ENCODE results near the gene SELPLG.
"Not testable (repeated sequence)": the region's sequence is repeated elsewhere in the genome, so short reads cannot be mapped to it uniquely, and the experiment has no call there.

SELPLG gene

DNA sequence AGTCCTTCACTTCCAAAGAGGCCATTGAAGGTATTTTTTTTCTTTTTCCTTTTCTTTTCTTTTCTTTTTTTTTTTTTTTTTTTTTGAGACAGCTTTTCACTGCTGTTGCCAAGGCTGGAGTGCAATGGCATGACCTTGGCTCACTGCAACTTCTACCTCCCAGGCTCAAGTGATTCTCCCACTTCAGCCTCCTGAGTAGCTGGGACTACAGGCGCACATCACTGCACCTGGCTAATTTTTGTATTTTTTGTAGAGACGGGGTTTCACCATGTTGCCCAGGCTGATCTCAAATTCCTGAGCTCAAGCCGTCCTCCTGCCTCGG lies 14.8 kb downstream of the SELPLG start:
- DNase-seq (ENCODE audit: low read depth in 2 of 2): not testable (repeated sequence)

DNA sequence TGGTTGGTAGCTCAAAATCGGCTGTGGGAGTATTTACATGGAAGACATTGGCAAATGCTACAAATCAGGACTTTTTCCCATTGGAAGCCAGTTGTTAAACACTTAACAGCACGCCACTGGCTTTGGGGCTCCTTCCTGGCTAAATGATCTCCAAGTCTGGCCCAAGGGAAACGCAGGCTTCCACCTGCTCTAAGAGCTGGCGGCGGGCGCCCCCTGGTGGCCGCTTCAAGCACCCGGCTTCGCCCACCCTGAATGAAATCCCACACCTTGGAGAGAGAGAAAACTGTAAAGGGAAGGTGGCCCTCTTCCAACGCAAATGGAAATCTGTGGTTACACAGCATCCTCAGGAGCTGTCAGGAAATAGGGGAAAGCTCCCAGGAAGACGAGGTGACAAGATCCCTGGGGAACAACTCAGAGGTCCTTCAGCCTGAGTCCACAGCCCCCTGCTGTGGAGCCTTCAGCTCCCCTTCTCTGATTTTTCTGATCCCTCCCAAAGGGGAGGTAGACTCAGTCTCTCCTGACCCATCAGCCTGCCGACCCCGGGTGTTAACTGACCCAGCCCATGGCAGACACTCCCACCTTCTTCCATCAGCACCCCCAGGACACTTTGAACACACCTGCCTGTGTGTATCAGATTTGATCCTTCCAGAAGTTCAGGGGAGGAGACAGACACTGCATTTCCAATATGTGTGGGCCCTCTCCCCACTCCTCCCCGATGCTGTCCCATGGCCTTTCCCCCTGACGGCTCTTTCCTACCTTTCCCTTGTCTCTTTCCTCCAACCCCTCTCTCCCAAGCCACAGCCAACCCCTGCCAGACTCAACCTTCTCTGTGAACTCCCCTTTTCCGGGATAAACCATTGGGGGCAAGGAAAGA lies 15.4 kb downstream of the SELPLG start:
- peak in 1 of 2 experiments; percentile 77 for DNase-seq (ENCODE audit: low read depth in 2 of 2)

DNA sequence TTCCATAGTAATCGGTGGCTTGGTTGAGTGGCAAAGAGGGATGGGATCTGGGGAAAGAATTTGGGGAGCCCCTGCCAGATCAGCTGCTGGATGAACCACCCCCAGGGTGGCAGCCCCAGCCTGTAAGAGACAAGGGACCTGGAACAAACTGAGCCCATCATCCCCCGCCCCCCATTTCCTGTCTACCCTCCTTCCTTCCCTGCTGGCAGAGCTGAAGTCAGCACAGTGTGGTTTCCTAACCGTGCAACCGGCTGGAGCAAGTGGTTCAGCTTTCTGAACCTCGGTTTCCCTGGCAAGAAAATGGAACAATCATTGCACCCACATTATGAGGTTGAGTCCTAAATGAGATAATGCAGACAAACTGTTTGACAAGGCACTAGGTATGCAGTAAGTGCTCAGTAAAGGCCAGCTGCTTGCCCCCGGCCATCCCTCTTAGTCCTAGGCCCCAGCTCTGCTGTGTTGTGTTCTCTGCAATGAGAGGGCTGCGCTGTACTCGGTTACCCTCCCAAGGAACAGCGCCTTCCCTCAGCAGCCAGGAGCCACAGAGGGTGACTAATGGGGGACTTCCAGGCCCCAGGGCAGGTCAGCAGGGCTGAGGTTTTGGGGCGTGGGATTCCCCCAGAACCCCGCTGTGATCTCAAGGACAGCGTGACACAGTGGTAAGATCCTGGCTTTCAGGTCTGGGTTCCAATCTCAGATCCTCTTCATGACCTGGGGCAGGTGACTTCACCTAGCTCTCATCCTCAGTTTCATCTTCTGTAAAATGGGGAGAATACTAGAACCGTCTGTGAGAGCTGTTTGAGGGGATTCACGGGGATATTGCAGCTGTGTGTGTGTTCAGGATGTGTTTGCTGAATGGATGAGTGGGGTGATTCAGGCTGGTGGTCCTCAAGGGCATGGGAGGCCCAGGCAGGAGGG lies 16.5 kb downstream of the SELPLG start:
- peak; percentile 68 to 76 for DNase-seq (ENCODE audit: low read depth in 2 of 2)

DNA sequence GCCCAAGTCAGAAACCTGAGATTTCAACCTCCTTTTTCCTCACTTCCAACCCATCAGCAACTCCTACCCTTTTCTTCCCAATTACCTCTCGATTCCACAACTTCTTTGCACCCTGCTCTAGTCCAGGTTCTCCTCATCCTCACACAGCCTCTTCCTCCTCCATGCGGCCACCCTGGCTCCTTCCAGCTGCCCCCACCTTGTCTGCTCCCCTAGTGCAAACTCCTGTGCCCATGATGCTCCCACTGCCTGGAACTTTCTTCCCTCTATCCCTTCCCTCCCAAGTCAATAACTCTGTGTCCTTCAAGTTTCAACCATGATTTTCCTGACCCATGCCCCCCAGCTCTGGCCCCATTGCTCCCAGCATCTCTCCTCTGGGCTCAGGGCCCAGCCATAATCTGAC lies 17.3 kb downstream of the SELPLG start:
- DNase-seq (ENCODE audit: low read depth in 2 of 2): no peak

DNA sequence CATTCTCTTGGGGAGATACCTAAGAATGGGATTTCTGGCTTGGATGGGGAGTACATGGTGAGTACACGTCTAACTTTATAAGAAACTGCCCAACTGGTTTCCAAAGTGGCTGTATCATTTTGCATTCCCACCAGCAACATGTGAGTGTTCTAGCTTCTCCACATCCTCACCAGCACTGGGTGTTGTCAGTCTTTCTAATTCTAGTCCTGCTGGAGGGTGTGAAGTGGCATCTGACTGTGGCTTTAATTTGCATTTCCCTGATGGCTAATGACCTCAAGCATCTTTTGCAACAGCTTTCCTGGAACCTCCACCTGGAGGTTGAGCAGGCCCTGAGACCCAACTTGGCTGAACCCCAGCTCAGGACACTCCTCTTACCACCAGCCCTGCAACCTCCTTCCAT lies 17.8 kb downstream of the SELPLG start:
- DNase-seq (ENCODE audit: low read depth in 2 of 2): no peak

DNA sequence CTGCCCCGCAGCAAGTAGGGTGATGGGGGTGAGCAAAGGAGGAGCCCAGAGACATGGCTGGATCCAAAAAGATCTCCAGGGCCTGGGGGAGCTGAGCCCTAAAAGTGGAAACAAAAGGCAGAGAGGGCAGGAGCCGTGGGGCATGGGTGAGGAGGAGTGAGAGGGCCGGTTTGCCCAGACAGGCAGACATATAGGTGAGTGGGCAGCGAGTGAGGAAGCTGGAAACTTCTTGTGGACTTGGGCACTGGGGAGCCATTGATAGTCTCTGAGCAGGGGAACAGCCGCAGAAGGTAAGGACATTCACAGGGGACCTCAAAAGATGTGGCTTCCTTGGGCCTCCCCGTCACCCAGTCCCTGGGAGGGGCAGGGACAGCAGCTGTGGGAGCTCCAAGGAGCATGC lies 19.1 kb downstream of the SELPLG start:
- no peak for DNase-seq (ENCODE audit: low read depth in 2 of 2)

DNA sequence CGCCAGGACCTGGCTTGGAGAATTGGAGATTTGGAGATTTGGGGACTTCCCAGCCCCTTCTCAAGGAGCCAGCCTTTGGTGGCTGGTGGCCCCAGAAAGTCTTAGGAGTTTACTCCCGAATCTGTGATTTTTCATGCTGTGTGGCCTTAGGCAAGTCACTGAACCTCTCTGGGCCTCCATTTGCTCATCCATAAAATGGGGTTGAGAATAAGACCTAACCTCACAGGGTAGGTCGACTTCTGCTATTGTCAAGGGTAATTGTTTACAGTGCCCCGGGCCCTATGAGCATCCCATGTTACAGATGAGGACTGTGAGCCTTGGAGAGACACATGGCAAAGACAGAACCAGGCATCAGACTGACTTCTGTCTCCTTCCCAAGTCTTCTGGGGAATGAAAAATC lies 19.7 kb downstream of the SELPLG start:
- DNase-seq (ENCODE audit: low read depth in 2 of 2): no peak

DNA sequence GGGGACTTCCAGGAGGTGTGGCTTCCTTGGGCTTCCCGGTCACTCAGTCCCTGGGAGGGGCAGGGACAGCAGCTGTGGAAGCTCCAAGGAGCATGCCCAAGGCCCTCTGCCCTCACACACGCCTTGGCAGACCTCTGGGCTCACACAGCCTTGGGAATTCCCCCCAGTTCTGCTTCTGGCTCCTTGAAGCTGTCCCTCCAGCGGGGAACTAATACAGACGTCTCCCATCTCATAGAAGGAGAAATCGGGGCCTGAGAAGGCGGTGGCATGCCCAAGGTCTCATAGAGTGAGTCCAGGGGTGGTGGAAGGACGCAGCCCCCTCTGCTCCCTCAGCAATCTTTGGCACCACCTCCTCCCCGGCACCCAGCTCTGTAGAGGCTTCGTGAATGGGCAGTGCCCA lies 20.1 kb downstream of the SELPLG start:
- no peak for DNase-seq (ENCODE audit: low read depth in 2 of 2)

DNA sequence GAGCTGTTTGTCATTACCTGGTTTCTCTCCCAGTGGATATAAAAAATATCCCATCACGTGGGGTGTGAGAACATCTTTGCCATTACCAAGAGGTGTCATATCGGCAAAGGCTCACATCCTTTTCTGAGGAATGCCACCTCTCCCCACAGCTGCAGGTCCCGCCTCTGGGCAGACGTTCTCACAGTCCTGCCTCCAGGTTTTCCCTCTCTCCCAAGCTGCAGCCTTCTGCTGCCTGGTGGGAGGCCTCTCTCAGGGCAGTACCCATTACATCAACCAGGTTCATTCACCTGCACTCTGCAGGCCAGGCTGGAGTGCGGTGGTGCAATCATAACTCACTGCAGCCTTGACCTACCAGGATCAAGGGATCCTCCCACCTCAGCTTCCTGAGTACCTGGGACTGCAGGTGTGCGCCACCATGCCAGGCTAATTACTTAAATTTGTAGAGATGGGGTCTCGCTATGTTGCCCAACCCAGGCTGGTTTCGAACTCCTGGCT lies 20.9 kb downstream of the SELPLG start:
- no peak for DNase-seq (ENCODE audit: low read depth in 2 of 2)

DNA sequence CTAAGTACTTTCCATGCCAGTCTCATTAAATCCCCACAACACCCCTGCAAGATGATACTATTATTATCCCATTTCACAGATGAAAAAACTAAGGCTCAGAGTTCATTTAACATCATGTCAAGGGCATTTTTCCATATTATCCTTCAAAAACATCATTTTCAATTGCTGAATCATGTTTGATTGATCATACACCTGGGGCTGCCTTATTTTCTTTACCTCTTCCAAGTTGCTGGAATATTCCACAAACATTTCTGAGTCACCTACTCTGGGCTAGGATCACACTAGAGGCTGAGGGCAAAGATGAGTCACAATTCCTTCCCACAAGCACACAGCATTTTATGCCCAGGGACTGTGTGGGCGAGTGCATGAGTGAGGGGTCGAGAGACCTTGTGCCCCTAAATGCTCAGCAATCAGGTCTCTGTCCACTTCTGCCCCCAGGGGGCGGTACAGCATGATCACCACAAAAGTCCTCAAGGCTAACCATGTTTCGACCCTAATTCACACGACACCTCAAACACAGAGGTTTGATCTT lies 21.7 kb downstream of the SELPLG start:
- DNase-seq (ENCODE audit: low read depth in 2 of 2): peak in 1 of 2 experiments; percentile 50

DNA sequence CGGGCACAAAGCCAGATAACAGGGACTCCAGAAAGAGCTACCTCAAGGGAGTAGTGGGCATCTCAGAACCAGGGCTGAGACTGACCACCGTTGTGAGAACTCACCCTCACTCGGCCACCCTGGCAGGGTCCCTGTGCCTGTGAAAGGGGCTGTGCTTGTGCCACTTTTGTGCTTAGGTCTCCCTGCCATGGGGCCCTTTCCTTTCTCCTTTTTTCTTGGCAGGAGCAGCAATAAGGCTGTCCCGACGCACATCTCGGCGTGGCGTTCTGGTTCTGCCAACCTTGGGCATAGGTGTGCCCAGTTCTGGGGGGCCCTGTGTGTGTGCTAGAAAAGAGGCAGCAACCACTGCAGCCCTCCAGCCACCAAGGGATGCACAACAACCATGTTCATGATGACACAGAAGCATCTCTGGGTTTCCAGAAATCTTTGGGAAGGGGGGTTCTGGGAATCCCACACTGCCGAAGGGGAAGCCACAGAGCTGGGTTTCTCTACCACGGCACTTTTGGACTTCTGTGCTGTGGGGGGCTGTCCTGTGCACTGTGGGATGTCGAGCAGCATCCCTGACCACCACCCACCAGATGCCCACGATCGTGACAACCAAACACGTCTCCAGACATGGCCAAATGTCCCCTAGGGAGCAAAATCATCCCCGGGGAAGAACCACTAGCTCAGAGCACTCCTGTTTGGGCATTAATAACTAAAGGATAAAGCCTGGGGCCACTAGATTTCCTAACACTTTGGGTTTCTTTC lies 22.7 kb downstream of the SELPLG start:
- no peak for DNase-seq (ENCODE audit: low read depth in 2 of 2)

DNA sequence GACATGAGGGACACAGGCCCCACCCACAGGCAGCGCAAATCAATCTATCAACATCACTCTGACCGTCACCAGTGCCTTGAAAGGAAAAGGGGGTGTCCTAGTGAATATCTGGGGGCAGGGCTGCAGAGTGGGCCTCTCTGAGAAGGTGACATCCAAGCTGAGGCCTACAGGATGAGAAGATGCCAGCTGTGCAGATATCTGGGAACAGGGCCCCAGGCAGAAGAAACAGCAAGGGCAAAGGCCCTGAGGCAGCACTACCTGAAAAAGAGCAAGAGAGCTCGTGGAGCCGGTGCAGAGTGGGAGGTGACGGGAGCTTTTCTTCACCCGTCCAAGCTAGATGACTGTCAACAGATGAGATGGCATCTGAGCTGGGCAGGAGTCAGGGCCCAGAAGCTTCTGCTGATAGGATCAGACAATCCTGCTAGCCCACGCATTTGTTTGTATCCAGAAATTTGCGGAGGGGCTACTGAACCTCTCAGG lies 23.3 kb downstream of the SELPLG start:
- DNase-seq (ENCODE audit: low read depth in 2 of 2): no peak

DNA sequence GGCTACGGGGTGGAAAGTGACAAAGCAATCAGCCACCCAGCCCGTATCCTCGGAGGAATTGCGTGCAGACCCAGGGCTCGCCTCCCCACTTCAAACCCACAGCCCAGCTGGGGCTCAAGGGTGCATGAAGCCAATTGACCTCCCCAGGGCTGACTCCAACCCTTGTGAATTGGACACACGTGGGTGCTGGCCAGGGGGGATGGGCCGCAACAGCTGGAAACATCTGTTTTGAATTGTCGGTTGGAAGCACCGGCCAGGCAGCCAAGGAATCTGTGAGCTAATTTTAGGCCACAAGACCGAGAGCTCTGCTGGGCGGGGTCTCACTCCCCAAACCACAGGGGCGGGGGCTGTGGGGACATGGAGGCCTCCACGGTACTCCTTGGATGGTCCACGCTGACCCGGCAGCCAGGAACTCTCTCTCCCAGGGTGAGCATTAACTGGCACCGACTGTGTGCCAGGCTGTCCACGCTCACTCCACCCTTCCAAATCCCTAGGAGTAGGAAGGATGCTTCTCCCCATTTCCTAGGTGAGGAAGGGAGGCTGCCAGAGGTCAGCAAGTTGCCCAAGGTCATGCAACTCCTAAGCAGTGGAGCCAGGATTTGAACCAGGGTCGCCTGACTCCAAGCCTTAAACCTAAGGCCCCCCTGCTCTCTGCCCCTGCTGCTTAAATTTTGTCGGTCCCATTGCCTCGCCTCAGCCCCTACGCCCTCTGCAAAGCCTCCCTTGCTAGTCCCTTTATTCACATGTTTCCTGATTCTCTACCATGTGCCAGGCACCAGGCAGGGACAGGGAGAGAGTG lies 24.0 kb downstream of the SELPLG start:
- no peak for DNase-seq (ENCODE audit: low read depth in 2 of 2)

DNA sequence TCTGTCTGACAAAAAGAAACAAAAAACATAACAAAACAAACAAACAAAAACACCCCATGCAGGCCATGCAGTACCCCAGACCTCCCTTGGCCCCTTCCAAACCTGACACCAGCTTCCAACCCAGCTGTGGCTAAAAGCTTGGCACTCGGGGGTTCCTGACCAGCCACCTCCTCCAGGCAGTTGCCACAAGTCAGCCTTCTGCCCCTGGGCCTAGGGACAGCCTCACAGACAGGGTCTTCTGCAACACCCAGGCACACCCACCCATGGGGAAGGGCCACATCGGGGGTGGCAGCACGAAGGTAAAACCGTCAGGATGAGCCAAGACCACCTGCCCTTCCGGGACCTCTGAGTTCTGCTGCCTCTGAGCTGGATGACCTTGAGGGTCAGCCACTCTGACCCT lies 25.1 kb downstream of the SELPLG start:
- DNase-seq (ENCODE audit: low read depth in 2 of 2): no peak

DNA sequence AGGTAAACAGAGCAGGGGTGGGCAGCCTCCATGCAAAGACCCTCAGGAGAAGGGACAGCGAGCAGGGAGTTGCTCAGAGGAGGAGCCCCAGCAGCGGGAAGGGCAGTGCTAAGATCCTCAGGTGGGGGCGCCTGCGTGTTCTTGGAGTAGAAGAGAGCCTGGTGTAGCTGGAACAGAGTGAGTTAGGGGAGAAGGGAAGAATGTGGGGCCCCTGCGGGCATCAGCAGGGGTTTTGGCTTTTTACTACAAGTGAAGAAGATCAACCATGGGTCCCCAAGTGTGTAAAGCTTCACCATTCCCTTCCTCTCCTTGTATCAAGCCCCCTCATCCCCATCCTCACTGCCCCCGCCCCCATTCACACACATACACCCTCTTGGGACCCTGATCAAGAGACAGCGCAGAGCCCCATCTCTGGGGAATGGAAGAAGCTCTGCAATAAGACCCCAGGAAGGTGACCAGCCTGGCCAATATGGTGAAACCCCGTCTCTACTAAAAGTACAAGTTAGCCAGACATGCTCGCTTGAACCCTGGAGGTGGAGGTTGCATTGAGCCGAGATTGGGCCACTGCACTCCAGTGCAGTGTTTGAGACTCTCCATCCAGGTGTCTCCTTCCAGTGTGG lies 25.6 kb downstream of the SELPLG start:
- no peak for DNase-seq (ENCODE audit: low read depth in 2 of 2)

DNA sequence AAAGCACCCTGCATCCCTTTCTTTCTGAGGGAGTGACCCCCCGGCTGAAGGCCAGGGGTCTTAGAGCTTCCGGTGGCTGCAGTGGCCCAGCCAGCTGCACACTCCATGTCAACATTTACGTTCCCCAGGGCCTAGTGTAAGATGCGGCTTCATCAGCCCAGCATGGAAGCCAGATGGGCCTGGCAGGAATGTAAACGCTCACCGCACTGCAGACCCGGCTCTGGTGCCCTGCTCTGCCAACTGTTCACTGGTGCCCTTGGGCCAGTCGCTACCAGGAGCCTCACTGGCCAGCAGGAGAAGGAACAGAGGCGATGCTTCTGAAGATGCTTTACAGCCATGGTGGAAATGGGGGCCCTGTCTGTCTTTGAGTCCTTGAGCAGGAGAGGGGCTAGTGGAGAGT lies 27.2 kb downstream of the SELPLG start:
- DNase-seq (ENCODE audit: low read depth in 2 of 2): no peak

DNA sequence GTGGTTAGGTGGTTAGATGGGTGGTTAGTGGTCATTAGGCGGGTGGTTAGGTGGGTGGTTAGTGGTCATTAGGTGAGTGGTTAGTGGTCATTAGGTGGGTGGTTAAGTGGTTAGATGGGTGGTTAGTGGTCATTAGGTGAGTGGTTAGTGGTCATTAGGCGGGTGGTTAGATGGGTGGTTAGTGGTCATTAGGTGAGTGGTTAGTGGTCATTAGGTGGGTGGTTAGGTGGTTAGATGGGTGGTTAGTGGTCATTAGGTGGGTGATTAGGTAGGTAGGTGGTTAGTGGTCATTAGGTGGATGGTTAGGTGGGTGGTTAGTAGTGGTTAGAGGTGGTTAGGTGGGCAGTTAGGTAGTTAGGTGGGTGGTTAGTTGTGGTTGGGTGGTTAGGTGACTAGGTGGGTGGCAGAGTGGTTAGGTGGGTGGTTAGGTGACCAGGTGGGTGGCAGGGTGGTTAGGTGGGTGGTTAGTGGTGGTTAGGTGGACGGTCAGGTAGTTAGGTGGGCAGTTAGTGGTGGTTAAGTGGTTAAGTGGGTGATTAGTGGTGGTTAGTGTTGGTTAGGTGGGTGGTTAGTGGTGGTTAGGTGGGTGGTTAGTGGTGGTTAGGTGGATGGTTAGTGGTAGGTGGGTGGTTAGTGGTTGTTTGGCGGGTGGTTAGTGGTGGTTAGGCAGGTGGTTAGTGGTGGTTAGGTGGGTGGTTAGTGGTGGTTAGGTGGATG lies 27.8 kb downstream of the SELPLG start:
- no peak for DNase-seq (ENCODE audit: low read depth in 2 of 2)

DNA sequence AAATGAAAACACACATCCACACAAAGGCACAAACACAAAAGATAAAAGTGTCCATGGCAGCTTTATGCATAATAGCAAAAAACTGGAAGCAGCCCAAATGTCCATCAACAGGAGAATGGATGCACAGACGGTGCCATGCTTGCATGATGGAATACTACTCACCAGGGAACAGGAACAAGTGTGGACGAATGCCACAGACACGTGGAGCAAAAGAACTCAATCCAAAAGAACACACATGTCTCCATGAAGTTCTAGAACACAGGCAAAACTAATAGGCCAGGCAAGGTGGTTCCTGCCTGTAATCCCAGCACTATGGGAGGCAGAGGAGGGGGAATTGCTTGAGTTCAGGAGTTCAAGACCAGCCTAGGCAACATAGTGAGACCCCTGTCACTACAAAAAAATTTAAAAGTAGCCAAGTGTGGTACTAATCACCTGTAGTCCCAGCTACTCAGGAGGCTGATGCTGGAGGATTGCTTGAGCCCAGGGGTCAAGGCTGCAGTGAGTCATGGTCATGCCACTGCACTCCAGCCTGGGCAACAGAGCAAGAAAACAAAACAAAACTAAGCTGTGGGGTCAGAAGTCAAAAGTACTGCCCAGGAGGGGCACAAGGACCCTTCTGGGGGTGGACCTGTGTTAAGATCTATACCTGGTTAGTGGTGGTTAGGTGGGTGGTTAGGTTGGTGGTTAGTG lies 28.5 kb downstream of the SELPLG start:
- DNase-seq (ENCODE audit: low read depth in 2 of 2): no peak
